Epithelial cell of esophagus (primary cell): Measurements from ENCODE around the gene CCDC160.

Experiments used
- DNase-seq: peaks from one replicate; pipeline ENCODE4 v3.0.0; 2010; ENCODE audit warnings: low read depth
- H3K4me3 ChIP-seq: 2 replicates; pipeline ENCODE4 v1.5.1; 2011; ENCODE audit warnings: mild to moderate bottlenecking, low read length, control low read depth
- CTCF ChIP-seq: IDR thresholded peaks from 2 replicates; pipeline ENCODE4 v1.5.1; 2011; ENCODE audit warnings: low read depth, mild to moderate bottlenecking, low read length, control low read depth, inconsistent platforms; ENCODE audit not compliant: insufficient read depth; ENCODE audit errors: missing control alignments

The CCDC160 gene

GRCh38 chrX:134294548-134294947, 57.6 kb downstream of the CCDC160 start:
- DNase-seq: peak; percentile 11
- H3K4me3 ChIP-seq: no peak overlapping the region
- TF ChIP-seq CTCF: peak; percentile 32
